ENCODE measurements around the gene RGS7.

Gene RGS7

DNA sequence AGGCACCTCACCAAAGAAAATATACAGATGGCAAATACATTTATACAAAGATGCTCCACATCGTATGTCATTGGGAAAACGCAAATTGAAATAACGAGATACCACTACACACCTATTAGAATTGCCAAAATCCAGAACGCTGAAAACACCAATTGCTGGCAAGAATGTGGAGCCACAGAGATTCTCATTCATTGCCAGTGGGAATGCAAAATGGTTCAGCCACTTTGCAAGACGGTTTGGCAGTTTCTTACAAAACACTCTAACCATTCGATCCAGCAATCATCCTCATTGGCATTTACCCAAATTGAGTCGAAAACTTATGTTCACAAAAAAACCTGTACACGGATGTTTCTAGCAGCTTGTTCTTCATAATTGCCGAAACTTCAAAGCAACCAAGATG is 521.7 kb downstream of the RGS7 start:
- Histone ChIP-seq H3K27me3 (ENCODE audit: control insufficient read depth, insufficient read depth, low read length) (no peaks in the 10 kb centered on the region), H3K27ac (no peak overlapping the region), H3K9ac (no peak overlapping the region), H3K36me3 (ENCODE audit: control insufficient read depth, insufficient read depth, low read length) (no peaks in the 10 kb centered on the region), H3K4me3 (ENCODE audit: low read depth, low read length) (no peak overlapping the region), H3K4me1 (no peaks in the 10 kb centered on the region), H3K9me3 (ENCODE audit: control insufficient read depth, low read length) (no peaks in the 10 kb centered on the region), H2AFZ (no peak overlapping the region), H3K4me2 (ENCODE audit: low read length) (no peak overlapping the region), H3K79me2 (no peaks in the 10 kb centered on the region)
- TF ChIP-seq, protein P1, sequence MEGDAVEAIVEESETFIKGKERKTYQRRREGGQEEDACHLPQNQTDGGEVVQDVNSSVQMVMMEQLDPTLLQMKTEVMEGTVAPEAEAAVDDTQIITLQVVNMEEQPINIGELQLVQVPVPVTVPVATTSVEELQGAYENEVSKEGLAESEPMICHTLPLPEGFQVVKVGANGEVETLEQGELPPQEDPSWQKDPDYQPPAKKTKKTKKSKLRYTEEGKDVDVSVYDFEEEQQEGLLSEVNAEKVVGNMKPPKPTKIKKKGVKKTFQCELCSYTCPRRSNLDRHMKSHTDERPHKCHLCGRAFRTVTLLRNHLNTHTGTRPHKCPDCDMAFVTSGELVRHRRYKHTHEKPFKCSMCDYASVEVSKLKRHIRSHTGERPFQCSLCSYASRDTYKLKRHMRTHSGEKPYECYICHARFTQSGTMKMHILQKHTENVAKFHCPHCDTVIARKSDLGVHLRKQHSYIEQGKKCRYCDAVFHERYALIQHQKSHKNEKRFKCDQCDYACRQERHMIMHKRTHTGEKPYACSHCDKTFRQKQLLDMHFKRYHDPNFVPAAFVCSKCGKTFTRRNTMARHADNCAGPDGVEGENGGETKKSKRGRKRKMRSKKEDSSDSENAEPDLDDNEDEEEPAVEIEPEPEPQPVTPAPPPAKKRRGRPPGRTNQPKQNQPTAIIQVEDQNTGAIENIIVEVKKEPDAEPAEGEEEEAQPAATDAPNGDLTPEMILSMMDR (IDR thresholded peaks at IDR 0.05), result no peak

DNA sequence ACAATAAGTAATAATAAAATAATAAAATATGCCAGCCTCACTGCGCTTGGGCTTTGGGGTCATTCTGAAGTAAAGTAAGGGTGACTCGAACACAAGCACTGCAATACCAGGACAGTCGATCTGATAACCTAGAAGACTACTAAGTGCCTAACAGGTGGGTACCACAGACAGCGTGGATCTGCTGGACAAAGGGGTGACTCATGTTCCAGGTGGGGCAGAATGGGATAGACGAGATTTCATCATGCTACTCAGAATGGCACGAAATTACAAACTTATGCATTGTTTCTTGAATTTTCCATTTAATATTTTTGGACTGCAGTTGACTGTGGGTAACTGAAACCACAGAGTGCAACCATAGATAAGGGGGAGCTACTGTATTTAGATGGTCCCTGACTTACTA is 523.9 kb downstream of the RGS7 start:
- no peaks in the 10 kb centered on the region for H3K4me1 ChIP-seq
- TF ChIP-seq, protein P1 (IDR thresholded peaks at IDR 0.05), result no peak
- H3K4me3 ChIP-seq (ENCODE audit: low read depth, low read length), result no peak overlapping the region
- H3K4me2 ChIP-seq (ENCODE audit: low read length), result no peak overlapping the region
- no peak overlapping the region for H3K27ac ChIP-seq
- no peaks in the 10 kb centered on the region for H3K36me3 ChIP-seq (ENCODE audit: control insufficient read depth, insufficient read depth, low read length)
- H3K27me3 ChIP-seq (ENCODE audit: control insufficient read depth, insufficient read depth, low read length), result no peaks in the 10 kb centered on the region
- H3K79me2 ChIP-seq, result no peaks in the 10 kb centered on the region
- H3K9ac ChIP-seq, result no peak overlapping the region
- H3K9me3 ChIP-seq (ENCODE audit: control insufficient read depth, low read length), result no peaks in the 10 kb centered on the region
- no peak overlapping the region for H2AFZ ChIP-seq

DNA sequence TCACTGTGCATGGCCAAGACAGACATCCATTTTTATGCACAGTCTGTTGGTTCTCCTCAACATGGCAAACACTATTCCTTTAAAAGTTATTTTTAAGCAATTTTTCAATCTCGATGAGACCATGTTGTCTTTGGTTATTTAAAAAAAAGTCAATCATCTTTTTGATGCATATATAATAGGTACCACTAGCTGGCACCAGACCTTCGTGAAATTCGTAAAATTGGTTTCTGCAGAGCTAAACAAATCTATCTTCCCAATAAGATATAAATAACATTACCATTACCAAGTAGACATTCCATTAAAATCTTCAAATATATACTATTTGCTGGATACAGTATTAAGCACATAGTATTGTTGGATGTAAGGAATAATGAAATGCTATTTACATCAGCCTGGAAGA is 525.1 kb downstream of the RGS7 start:
- Histone ChIP-seq H3K27ac (no peak overlapping the region), H3K27me3 (ENCODE audit: control insufficient read depth, insufficient read depth, low read length) (no peaks in the 10 kb centered on the region), H3K4me3 (ENCODE audit: low read depth, low read length) (no peak overlapping the region), H3K4me2 (ENCODE audit: low read length) (no peak overlapping the region), H3K4me1 (no peaks in the 10 kb centered on the region), H2AFZ (no peak overlapping the region), H3K36me3 (ENCODE audit: control insufficient read depth, insufficient read depth, low read length) (no peaks in the 10 kb centered on the region), H3K9ac (no peak overlapping the region), H3K9me3 (ENCODE audit: control insufficient read depth, low read length) (no peaks in the 10 kb centered on the region), H3K79me2 (no peaks in the 10 kb centered on the region)
- TF ChIP-seq, protein P1 (IDR thresholded peaks at IDR 0.05), result no peak

DNA sequence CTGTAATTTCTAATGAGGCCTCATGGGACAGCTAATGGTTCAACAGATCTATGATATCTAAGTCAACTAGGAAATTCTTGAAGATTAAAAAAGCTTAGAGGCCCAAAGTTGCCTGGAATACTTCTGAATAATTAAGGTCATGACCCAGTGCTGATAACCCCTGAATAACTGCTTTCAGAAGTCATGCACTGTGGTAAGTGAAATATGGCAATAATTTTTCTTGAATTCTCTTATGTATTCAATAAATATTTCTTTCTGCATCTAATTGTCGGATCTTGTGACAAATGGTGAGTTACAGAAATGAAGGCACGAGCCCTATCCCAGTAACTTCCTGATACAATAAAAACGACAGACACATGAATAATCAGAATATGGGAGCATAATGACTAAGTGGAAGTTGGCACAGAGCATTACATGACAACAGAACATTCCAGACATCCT is 525.8 kb downstream of the RGS7 start:
- no peaks in the 10 kb centered on the region for H3K27me3 ChIP-seq (ENCODE audit: control insufficient read depth, insufficient read depth, low read length)
- TF ChIP-seq, protein P1 (IDR thresholded peaks at IDR 0.05), result no peak
- H3K9ac ChIP-seq, result no peak overlapping the region
- no peak overlapping the region for H2AFZ ChIP-seq
- H3K27ac ChIP-seq, result no peak overlapping the region
- H3K4me1 ChIP-seq, result no peaks in the 10 kb centered on the region
- H3K79me2 ChIP-seq, result no peaks in the 10 kb centered on the region
- no peaks in the 10 kb centered on the region for H3K36me3 ChIP-seq (ENCODE audit: control insufficient read depth, insufficient read depth, low read length)
- no peak overlapping the region for H3K4me2 ChIP-seq (ENCODE audit: low read length)
- H3K4me3 ChIP-seq (ENCODE audit: low read depth, low read length), result no peak overlapping the region
- H3K9me3 ChIP-seq (ENCODE audit: control insufficient read depth, low read length), result no peaks in the 10 kb centered on the region

DNA sequence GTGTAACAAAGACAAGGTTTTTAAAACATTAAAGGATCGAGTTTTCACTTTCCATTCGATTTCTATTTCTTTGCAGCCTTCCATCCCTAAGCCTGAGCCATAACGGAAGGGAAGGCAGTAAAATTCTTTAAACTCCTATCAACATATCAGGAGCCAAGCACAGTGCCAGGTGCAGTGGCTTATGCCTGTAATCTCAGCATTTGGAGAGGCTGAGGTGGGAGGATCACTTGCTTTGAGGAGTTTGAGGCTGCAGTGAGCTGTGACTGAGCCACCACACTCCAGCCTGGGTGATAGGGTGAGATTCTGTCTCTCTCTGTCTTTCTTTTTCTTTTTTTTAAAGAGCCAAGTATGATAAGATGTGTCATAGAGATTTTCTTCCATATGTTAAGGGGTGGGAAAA is 527.5 kb downstream of the RGS7 start:
- no peaks in the 10 kb centered on the region for H3K36me3 ChIP-seq (ENCODE audit: control insufficient read depth, insufficient read depth, low read length)
- H3K4me3 ChIP-seq (ENCODE audit: low read depth, low read length), result no peak overlapping the region
- no peaks in the 10 kb centered on the region for H3K9me3 ChIP-seq (ENCODE audit: control insufficient read depth, low read length)
- no peaks in the 10 kb centered on the region for H3K4me1 ChIP-seq
- H3K4me2 ChIP-seq (ENCODE audit: low read length), result no peak overlapping the region
- TF ChIP-seq, protein P1 (IDR thresholded peaks at IDR 0.05), result no peak
- no peak overlapping the region for H2AFZ ChIP-seq
- no peaks in the 10 kb centered on the region for H3K79me2 ChIP-seq
- no peaks in the 10 kb centered on the region for H3K27me3 ChIP-seq (ENCODE audit: control insufficient read depth, insufficient read depth, low read length)
- H3K9ac ChIP-seq, result no peak overlapping the region
- H3K27ac ChIP-seq, result no peak overlapping the region

Measured in parathyroid adenoma (tissue), 2 donors.